CD4-positive, alpha-beta T cell treated with Interleukin-15 for 1 hour (primary cell): ENCODE measurements around the gene PLSCR2.
"Not testable (repeated sequence)": the region's sequence is repeated elsewhere in the genome, so short reads cannot be mapped to it uniquely, and the experiment has no call there.

ENCODE experiments used
- DNase-seq: peaks from one replicate; pipeline ENCODE4 v3.0.0-alpha.2; 2020

PLSCR2 gene

DNA sequence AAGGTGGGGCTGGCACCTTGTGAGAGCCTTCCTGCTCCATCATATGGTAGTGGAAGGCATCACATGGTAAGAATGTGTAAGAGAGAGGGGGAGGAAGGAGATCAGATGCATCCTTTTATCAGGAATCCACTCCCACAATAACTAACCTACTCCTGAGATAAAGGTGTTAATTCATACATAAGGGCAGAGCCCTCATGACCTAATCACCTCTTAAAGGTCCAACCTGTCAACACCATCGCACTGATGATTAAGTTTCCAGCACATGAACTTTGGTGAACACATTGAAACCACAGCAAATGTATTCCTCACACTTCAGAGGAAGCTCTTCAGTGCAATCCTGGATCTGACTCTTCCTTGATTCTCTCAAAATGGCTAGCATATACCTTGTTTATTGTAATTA, 55.4 kb downstream of the PLSCR2 start:
- DNase-seq, result no peak

DNA sequence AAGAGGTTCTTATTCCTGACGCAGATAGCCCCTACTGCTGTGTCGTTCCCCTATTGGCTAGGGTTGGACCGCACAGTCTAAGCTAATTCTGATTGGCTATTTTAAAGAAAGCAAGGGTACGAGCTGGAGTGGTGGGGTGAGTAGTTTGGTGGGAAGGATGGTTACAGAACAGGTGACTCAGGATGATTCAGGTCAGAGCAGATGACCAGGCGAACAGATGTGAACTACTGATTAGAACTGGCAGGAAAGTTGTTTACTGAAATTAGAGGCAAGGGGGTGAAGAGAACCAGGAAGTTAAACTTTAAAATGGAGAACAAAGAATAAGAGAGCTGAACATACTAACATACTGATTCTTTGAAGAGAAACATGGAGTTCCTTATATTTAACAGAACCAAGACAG, 56.6 kb downstream of the PLSCR2 start:
- DNase-seq, result not testable (repeated sequence)

DNA sequence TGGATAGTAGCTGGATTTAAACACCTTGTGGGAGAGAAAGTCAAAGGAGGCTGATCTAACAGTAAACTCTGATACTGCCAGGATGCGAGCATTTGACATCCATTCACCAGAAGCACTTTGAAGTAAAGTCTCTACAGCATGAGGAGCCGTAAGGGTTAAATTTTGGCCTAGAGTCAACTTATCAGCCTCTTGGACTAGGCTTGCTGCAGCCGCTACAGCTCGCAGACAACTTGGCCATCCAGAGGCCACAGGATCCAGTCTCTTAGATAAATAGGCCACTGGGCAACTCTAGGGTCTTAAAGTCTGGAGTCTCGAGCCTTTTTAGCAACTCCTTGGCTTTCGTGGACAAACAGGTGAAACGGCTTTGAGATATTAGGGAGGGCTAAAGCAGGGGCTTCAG, 61.4 kb downstream of the PLSCR2 start:
- no peak for DNase-seq

DNA sequence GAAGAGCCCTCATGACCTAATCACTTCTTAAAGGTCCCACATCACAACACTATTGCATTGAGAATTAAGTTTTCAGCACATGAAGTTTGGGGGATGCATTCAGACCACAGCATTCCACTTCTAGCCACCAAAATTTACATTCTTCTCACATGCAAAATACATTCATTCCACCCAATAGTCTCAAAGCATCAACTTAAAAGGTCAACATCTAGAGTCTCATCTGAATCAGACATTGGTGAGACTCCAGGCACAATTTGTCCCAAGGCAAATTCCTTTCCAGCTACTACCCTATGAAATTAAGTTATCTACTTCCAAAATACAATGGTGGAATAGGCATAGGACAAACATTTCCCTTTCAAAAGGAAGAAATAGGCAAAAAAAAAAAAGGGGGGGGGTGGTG, 64.9 kb downstream of the PLSCR2 start:
- DNase-seq, result no peak

GRCh38 chr3:146403792-146404191, 65.6 kb downstream of the PLSCR2 start:
- no peak for DNase-seq

- no peak for DNase-seq
Observed at GRCh38 chr3:146396792-146397191, 72.6 kb downstream of the PLSCR2 start.

- DNase-seq, result no peak
Observed at GRCh38 chr3:146395164-146395563, 74.2 kb downstream of the PLSCR2 start.

- DNase-seq, result no peak
Observed at GRCh38 chr3:146390957-146391356, 78.4 kb downstream of the PLSCR2 start.

GRCh38 chr3:146390006-146390772, 79.2 kb downstream of the PLSCR2 start:
- DNase-seq, result no peak

- DNase-seq, result no peak
Observed at GRCh38 chr3:146387566-146387965, 81.8 kb downstream of the PLSCR2 start.

DNA sequence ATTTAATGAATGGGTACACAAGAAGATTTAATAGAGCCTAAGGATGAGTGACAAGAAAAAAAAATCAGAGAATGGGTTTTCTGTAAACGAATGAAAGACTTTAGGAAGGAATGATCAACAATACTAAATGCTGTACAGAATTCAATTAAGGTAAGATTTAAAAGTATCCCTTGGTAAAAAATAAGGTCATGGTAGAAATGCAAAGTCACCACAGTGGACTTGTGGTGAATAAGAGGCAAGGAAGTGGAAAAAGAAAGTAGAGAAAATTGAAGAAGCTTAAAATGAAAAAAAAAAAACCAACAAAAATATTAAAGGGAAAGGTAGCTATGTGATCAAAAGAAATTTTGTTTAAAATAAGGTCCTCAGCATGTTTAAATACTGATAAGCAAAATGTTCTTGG, 82.4 kb downstream of the PLSCR2 start:
- no peak for DNase-seq

DNA sequence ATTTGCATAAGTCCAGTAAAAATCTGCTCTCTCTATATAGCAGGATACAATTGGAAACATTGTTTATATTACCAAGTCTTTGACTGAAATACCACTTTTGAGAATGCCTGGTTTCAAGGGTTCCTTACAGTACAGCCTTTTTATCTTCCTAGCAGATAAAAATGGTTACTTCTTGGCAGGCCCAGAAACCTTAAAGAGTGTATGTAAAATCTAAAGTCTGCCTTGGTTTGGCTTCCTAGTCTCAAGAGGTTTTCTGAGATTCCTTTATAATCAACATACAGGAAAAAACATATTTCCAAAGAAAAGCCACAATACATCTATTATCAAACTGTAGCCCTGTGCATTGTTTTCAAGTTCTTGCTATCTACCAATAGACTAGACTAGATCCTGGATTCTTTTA, 84.6 kb downstream of the PLSCR2 start:
- no peak for DNase-seq
